Choroid plexus epithelial cell (primary cell): ENCODE data around the gene RLBP1.

Experiments
- DNase-seq: peaks from one replicate; pipeline ENCODE4 v3.0.0-alpha.2; 2010; ENCODE audit warnings: low read depth
- H3K4me3 ChIP-seq: 2 replicates; pipeline ENCODE4 v1.5.1; 2011; ENCODE audit warnings: low read depth, mild to moderate bottlenecking, control low read depth, low read length, moderate library complexity
- CTCF ChIP-seq: conservative IDR thresholded peaks from 2 replicates; pipeline ENCODE4 v1.5.1; 2011; ENCODE audit warnings: low read depth, mild to moderate bottlenecking, control low read depth, inconsistent platforms, low read length, moderate library complexity

RLBP1 gene

GRCh38 chr15:89203705-89204273, 17.6 kb downstream of the RLBP1 start:
- H3K4me3 ChIP-seq, result no peak overlapping the region
- DNase-seq, result no peak
- TF ChIP-seq CTCF, result no peak

GRCh38 chr15:89201465-89202005, 19.8 kb downstream of the RLBP1 start:
- no peak for TF ChIP-seq CTCF
- no peak overlapping the region for H3K4me3 ChIP-seq
- DNase-seq, result no peak

GRCh38 chr15:89200182-89200581, 21.2 kb downstream of the RLBP1 start:
- DNase-seq, result no peak
- H3K4me3 ChIP-seq, result no peak overlapping the region
- no peak for TF ChIP-seq CTCF

- no peak overlapping the region for H3K4me3 ChIP-seq
- no peak for TF ChIP-seq CTCF
- DNase-seq, result no peak
Measured at GRCh38 chr15:89199746-89200145, 21.6 kb downstream of the RLBP1 start.

- no peak overlapping the region for H3K4me3 ChIP-seq
- no peak for DNase-seq
- TF ChIP-seq CTCF, result no peak
Measured at GRCh38 chr15:89198934-89199333, 22.4 kb downstream of the RLBP1 start.

GRCh38 chr15:89198196-89198595, 23.2 kb downstream of the RLBP1 start:
- H3K4me3 ChIP-seq, result no peak overlapping the region
- peak; percentile 26 for DNase-seq
- TF ChIP-seq CTCF, result no peak

GRCh38 chr15:89197503-89197971, 23.8 kb downstream of the RLBP1 start:
- TF ChIP-seq CTCF, result no peak
- H3K4me3 ChIP-seq, result no peak overlapping the region
- DNase-seq, result no peak
